Sigmoid colon (tissue), 4 donors: ENCODE results near the gene OMP.

Experiments used
- EP300 ChIP-seq, 4 donors: sonication (generic); formaldehyde crosslinking; IDR thresholded peaks; one replicate each; pipeline ENCODE4 v1.6.1; 2017; ENCODE audit warnings: antibody characterized with exemption in 4 of 4
- POLR2A ChIP-seq, 2 donors: fragments of 450-650 bp; IDR thresholded peaks; one replicate each; pipeline ENCODE4 v1.6.1; 2016; ENCODE audit warnings: antibody characterized with exemption in 2 of 2, mild to moderate bottlenecking in 2 of 2, moderate library complexity in 2 of 2
- TF ChIP-seq, protein P1 (sequence below), 4 experiments: fragments of 450-650 bp in 3 of 4; fragments of 200-600 bp in 1 of 4; IDR thresholded peaks; one replicate each; pipeline ENCODE4 v1.5.1; 2016 to 2019; ENCODE audit warnings: antibody characterized with exemption in 4 of 4, mild to moderate bottlenecking in 3 of 4, moderate library complexity in 2 of 4

DNA sequence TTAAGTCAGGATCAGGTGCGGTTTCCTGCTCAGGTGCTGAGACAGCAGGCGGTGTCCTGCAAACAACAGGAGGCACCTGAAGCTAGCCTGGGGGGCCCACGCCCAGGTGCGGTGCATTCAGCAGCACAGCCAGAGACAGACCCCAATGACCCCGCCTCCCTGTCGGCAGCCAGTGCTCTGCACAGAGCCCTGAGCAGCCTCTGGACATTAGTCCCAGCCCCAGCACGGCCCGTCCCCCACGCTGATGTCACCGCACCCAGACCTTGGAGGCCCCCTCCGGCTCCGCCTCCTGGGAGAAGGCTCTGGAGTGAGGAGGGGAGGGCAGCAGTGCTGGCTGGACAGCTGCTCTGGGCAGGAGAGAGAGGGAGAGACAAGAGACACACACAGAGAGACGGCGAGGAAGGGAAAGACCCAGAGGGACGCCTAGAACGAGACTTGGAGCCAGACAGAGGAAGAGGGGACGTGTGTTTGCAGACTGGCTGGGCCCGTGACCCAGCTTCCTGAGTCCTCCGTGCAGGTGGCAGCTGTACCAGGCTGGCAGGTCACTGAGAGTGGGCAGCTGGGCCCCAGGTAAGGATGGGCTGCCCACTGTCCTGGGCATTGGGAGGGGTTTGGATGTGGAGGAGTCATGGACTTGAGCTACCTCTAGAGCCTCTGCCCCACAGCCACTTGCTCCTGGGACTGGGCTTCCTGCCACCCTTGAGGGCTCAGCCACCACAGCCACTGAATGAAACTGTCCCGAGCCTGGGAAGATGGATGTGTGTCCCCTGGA, 25.5 kb downstream of the OMP start, which contains the start of gene MYO7A:
- TF ChIP-seq POLR2A (IDR thresholded peaks at IDR 0.05) = no peak
- TF ChIP-seq, protein P1, sequence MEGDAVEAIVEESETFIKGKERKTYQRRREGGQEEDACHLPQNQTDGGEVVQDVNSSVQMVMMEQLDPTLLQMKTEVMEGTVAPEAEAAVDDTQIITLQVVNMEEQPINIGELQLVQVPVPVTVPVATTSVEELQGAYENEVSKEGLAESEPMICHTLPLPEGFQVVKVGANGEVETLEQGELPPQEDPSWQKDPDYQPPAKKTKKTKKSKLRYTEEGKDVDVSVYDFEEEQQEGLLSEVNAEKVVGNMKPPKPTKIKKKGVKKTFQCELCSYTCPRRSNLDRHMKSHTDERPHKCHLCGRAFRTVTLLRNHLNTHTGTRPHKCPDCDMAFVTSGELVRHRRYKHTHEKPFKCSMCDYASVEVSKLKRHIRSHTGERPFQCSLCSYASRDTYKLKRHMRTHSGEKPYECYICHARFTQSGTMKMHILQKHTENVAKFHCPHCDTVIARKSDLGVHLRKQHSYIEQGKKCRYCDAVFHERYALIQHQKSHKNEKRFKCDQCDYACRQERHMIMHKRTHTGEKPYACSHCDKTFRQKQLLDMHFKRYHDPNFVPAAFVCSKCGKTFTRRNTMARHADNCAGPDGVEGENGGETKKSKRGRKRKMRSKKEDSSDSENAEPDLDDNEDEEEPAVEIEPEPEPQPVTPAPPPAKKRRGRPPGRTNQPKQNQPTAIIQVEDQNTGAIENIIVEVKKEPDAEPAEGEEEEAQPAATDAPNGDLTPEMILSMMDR (IDR thresholded peaks at IDR 0.05) = no peak
- TF ChIP-seq EP300 (IDR thresholded peaks at IDR 0.05) = no peak
